ENCODE results near the gene EYA2.

The EYA2 gene

GRCh38 chr20:46897328-46897880, 2.8 kb downstream of the EYA2 start:
- peaks cover 36% of the 10 kb centered on the region for H3K27me3 ChIP-seq (ENCODE audit: insufficient read depth, insufficient read length)
- no peak overlapping the region for H3K9ac ChIP-seq (ENCODE audit: insufficient read length, low read depth)
- TF ChIP-seq SUZ12 (IDR thresholded peaks at IDR 0.05; ENCODE audit: extremely low read depth, insufficient read depth, insufficient read length) (no peak), ZNF274 (IDR thresholded peaks at IDR 0.05; ENCODE audit: low read depth, low read length) (no peak), YY1 (IDR thresholded peaks at IDR 0.05; ENCODE audit: insufficient read depth, insufficient read length) (no peak)
- H3K9me3 ChIP-seq (ENCODE audit: insufficient read depth, low read length), result no peaks in the 10 kb centered on the region
- no peak overlapping the region for H3K4me3 ChIP-seq (ENCODE audit: insufficient read length, low read depth)
- H3K4me1 ChIP-seq (ENCODE audit: insufficient read depth, insufficient read length), result no peaks in the 10 kb centered on the region
- DNase-seq (ENCODE audit: low read depth, low spot score), result no peak
- no peaks in the 10 kb centered on the region for H3K36me3 ChIP-seq (ENCODE audit: insufficient read depth, insufficient read length, low read length)

- no peak for TF ChIP-seq ZNF274 (IDR thresholded peaks at IDR 0.05; ENCODE audit: low read depth, low read length)
- no peak for TF ChIP-seq SUZ12 (IDR thresholded peaks at IDR 0.05; ENCODE audit: extremely low read depth, insufficient read depth, insufficient read length)
- no peak for TF ChIP-seq YY1 (IDR thresholded peaks at IDR 0.05; ENCODE audit: insufficient read depth, insufficient read length)
Observed at GRCh38 chr20:46898423-46898822, 3.8 kb downstream of the EYA2 start.

GRCh38 chr20:46899621-46900020, 5.0 kb downstream of the EYA2 start:
- DNase-seq (ENCODE audit: low read depth, low spot score), result no peak
- no peak overlapping the region for H3K4me3 ChIP-seq (ENCODE audit: insufficient read length, low read depth)
- TF ChIP-seq ZNF274 (IDR thresholded peaks at IDR 0.05; ENCODE audit: low read depth, low read length) (no peak), YY1 (IDR thresholded peaks at IDR 0.05; ENCODE audit: insufficient read depth, insufficient read length) (no peak), SUZ12 (IDR thresholded peaks at IDR 0.05; ENCODE audit: extremely low read depth, insufficient read depth, insufficient read length) (no peak)
- peaks cover 4% of the 10 kb centered on the region for H3K4me1 ChIP-seq (ENCODE audit: insufficient read depth, insufficient read length)
- no peaks in the 10 kb centered on the region for H3K36me3 ChIP-seq (ENCODE audit: insufficient read depth, insufficient read length, low read length)
- peaks cover 29% of the 10 kb centered on the region for H3K27me3 ChIP-seq (ENCODE audit: insufficient read depth, insufficient read length)
- no peak overlapping the region for H3K9ac ChIP-seq (ENCODE audit: insufficient read length, low read depth)
- no peaks in the 10 kb centered on the region for H3K9me3 ChIP-seq (ENCODE audit: insufficient read depth, low read length)

More at GRCh38 chr20:46898423-46898822, 3.8 kb downstream of the EYA2 start:
- H3K36me3 ChIP-seq (ENCODE audit: insufficient read depth, insufficient read length, low read length), result no peaks in the 10 kb centered on the region
- H3K9me3 ChIP-seq (ENCODE audit: insufficient read depth, low read length), result no peaks in the 10 kb centered on the region
- DNase-seq (ENCODE audit: low read depth, low spot score), result no peak
- H3K4me1 ChIP-seq (ENCODE audit: insufficient read depth, insufficient read length), result no peaks in the 10 kb centered on the region
- no peak overlapping the region for H3K4me3 ChIP-seq (ENCODE audit: insufficient read length, low read depth)
- H3K9ac ChIP-seq (ENCODE audit: insufficient read length, low read depth), result no peak overlapping the region
- peaks cover 36% of the 10 kb centered on the region for H3K27me3 ChIP-seq (ENCODE audit: insufficient read depth, insufficient read length)

GRCh38 chr20:46900086-46900485, 5.4 kb downstream of the EYA2 start:
- H3K9me3 ChIP-seq (ENCODE audit: insufficient read depth, low read length), result no peaks in the 10 kb centered on the region
- no peak overlapping the region for H3K4me3 ChIP-seq (ENCODE audit: insufficient read length, low read depth)
- peaks cover 4% of the 10 kb centered on the region for H3K4me1 ChIP-seq (ENCODE audit: insufficient read depth, insufficient read length)
- no peaks in the 10 kb centered on the region for H3K36me3 ChIP-seq (ENCODE audit: insufficient read depth, insufficient read length, low read length)
- TF ChIP-seq SUZ12 (IDR thresholded peaks at IDR 0.05; ENCODE audit: extremely low read depth, insufficient read depth, insufficient read length), result no peak
- no peak for TF ChIP-seq YY1 (IDR thresholded peaks at IDR 0.05; ENCODE audit: insufficient read depth, insufficient read length)
- no peak for TF ChIP-seq ZNF274 (IDR thresholded peaks at IDR 0.05; ENCODE audit: low read depth, low read length)
- no peak overlapping the region for H3K9ac ChIP-seq (ENCODE audit: insufficient read length, low read depth)
- DNase-seq (ENCODE audit: low read depth, low spot score), result no peak
- peaks cover 26% of the 10 kb centered on the region for H3K27me3 ChIP-seq (ENCODE audit: insufficient read depth, insufficient read length)

- TF ChIP-seq ZNF274 (IDR thresholded peaks at IDR 0.05; ENCODE audit: low read depth, low read length), result no peak
- no peak for TF ChIP-seq SUZ12 (IDR thresholded peaks at IDR 0.05; ENCODE audit: extremely low read depth, insufficient read depth, insufficient read length)
- no peak for TF ChIP-seq YY1 (IDR thresholded peaks at IDR 0.05; ENCODE audit: insufficient read depth, insufficient read length)
- Histone ChIP-seq H3K9me3 (ENCODE audit: insufficient read depth, low read length) (no peaks in the 10 kb centered on the region), H3K9ac (ENCODE audit: insufficient read length, low read depth) (no peak overlapping the region), H3K4me1 (ENCODE audit: insufficient read depth, insufficient read length) (peaks cover 7% of the 10 kb centered on the region), H3K4me3 (ENCODE audit: insufficient read length, low read depth) (no peak overlapping the region), H3K27me3 (ENCODE audit: insufficient read depth, insufficient read length) (peaks cover 18% of the 10 kb centered on the region), H3K36me3 (ENCODE audit: insufficient read depth, insufficient read length, low read length) (no peaks in the 10 kb centered on the region)
- no peak for DNase-seq (ENCODE audit: low read depth, low spot score)
Observed at GRCh38 chr20:46900826-46901225, 6.2 kb downstream of the EYA2 start.

- no peak for TF ChIP-seq YY1 (IDR thresholded peaks at IDR 0.05; ENCODE audit: insufficient read depth, insufficient read length)
- TF ChIP-seq SUZ12 (IDR thresholded peaks at IDR 0.05; ENCODE audit: extremely low read depth, insufficient read depth, insufficient read length), result no peak
- TF ChIP-seq ZNF274 (IDR thresholded peaks at IDR 0.05; ENCODE audit: low read depth, low read length), result no peak
- H3K36me3 ChIP-seq (ENCODE audit: insufficient read depth, insufficient read length, low read length), result no peaks in the 10 kb centered on the region
- H3K4me1 ChIP-seq (ENCODE audit: insufficient read depth, insufficient read length), result peaks cover 7% of the 10 kb centered on the region
- DNase-seq (ENCODE audit: low read depth, low spot score), result no peak
- H3K9me3 ChIP-seq (ENCODE audit: insufficient read depth, low read length), result no peaks in the 10 kb centered on the region
- peaks cover 10% of the 10 kb centered on the region for H3K27me3 ChIP-seq (ENCODE audit: insufficient read depth, insufficient read length)
- H3K4me3 ChIP-seq (ENCODE audit: insufficient read length, low read depth), result no peak overlapping the region
- no peak overlapping the region for H3K9ac ChIP-seq (ENCODE audit: insufficient read length, low read depth)
Observed at GRCh38 chr20:46901638-46902037, 7.0 kb downstream of the EYA2 start.

- Histone ChIP-seq H3K4me1 (ENCODE audit: insufficient read depth, insufficient read length) (peaks cover 7% of the 10 kb centered on the region), H3K27me3 (ENCODE audit: insufficient read depth, insufficient read length) (no peaks in the 10 kb centered on the region), H3K9ac (ENCODE audit: insufficient read length, low read depth) (no peak overlapping the region), H3K9me3 (ENCODE audit: insufficient read depth, low read length) (no peaks in the 10 kb centered on the region), H3K36me3 (ENCODE audit: insufficient read depth, insufficient read length, low read length) (no peaks in the 10 kb centered on the region), H3K4me3 (ENCODE audit: insufficient read length, low read depth) (no peak overlapping the region)
- no peak for TF ChIP-seq ZNF274 (IDR thresholded peaks at IDR 0.05; ENCODE audit: low read depth, low read length)
- no peak for TF ChIP-seq YY1 (IDR thresholded peaks at IDR 0.05; ENCODE audit: insufficient read depth, insufficient read length)
- TF ChIP-seq SUZ12 (IDR thresholded peaks at IDR 0.05; ENCODE audit: extremely low read depth, insufficient read depth, insufficient read length), result no peak
- no peak for DNase-seq (ENCODE audit: low read depth, low spot score)
Observed at GRCh38 chr20:46903256-46903655, 8.6 kb downstream of the EYA2 start.
